ENCODE data around the gene NUDT21.
A peak's percentile ranks its signal among the peaks of the same experiment; 100 is the strongest.

NUDT21 gene

GRCh38 chr16:56419740-56420548, 31.2 kb downstream of the NUDT21 start:
- Mint-ChIP-seq H3K4me1 (peaks cover 40% of the 10 kb centered on the region), H3K27me3 (no peaks in the 10 kb centered on the region), H3K4me3 (peak overlapping the region; percentile 58), H3K9me3 (no peaks in the 10 kb centered on the region), H3K27ac (peak overlapping the region; percentile 96), H3K36me3 (no peaks in the 10 kb centered on the region)
- DNase-seq (ENCODE audit: low spot score in 2 of 2) = no peak
- no peak for ATAC-seq (ENCODE audit: low read depth)

- no peak for DNase-seq (ENCODE audit: low spot score in 2 of 2)
- Mint-ChIP-seq H3K27ac (no peak overlapping the region), H3K27me3 (no peaks in the 10 kb centered on the region), H3K36me3 (peaks cover 6% of the 10 kb centered on the region), H3K4me1 (peaks cover 21% of the 10 kb centered on the region), H3K4me3 (no peak overlapping the region), H3K9me3 (no peaks in the 10 kb centered on the region)
- ATAC-seq (ENCODE audit: low read depth) = no peak
Measured at GRCh38 chr16:56417138-56417537, 34.0 kb downstream of the NUDT21 start.

- Mint-ChIP-seq H3K36me3 (peaks cover 10% of the 10 kb centered on the region), H3K27me3 (no peaks in the 10 kb centered on the region), H3K4me3 (no peak overlapping the region), H3K9me3 (no peaks in the 10 kb centered on the region), H3K27ac (peak overlapping the region; percentile 81), H3K4me1 (peaks cover 14% of the 10 kb centered on the region)
- ATAC-seq (ENCODE audit: low read depth) (peak; percentile 81), DNase-seq (ENCODE audit: low spot score in 2 of 2) (no peak)
Measured at GRCh38 chr16:56415875-56416274, 35.3 kb downstream of the NUDT21 start.

- H3K27me3 Mint-ChIP-seq = no peaks in the 10 kb centered on the region
- H3K36me3 Mint-ChIP-seq = peaks cover 11% of the 10 kb centered on the region
- H3K9me3 Mint-ChIP-seq = no peaks in the 10 kb centered on the region
- DNase-seq (ENCODE audit: low spot score in 2 of 2) (no peak), ATAC-seq (ENCODE audit: low read depth) (no peak)
- no peak overlapping the region for H3K4me3 Mint-ChIP-seq
- peak overlapping the region; percentile 81 for H3K27ac Mint-ChIP-seq
- H3K4me1 Mint-ChIP-seq = peaks cover 7% of the 10 kb centered on the region
Measured at GRCh38 chr16:56414366-56414765, 36.8 kb downstream of the NUDT21 start.

- H3K4me1 Mint-ChIP-seq = peaks cover 6% of the 10 kb centered on the region
- no peak overlapping the region for H3K4me3 Mint-ChIP-seq
- no peak for DNase-seq (ENCODE audit: low spot score in 2 of 2)
- no peaks in the 10 kb centered on the region for H3K27me3 Mint-ChIP-seq
- no peaks in the 10 kb centered on the region for H3K9me3 Mint-ChIP-seq
- peak overlapping the region; percentile 81 for H3K27ac Mint-ChIP-seq
- no peak for ATAC-seq (ENCODE audit: low read depth)
- H3K36me3 Mint-ChIP-seq = peaks cover 18% of the 10 kb centered on the region
Measured at GRCh38 chr16:56413381-56413780, 37.8 kb downstream of the NUDT21 start.

- no peaks in the 10 kb centered on the region for H3K27me3 Mint-ChIP-seq
- H3K4me3 Mint-ChIP-seq = no peak overlapping the region
- DNase-seq (ENCODE audit: low spot score in 2 of 2) (no peak), ATAC-seq (ENCODE audit: low read depth) (no peak)
- no peak overlapping the region for H3K27ac Mint-ChIP-seq
- no peaks in the 10 kb centered on the region for H3K9me3 Mint-ChIP-seq
- peaks cover 22% of the 10 kb centered on the region for H3K36me3 Mint-ChIP-seq
- H3K4me1 Mint-ChIP-seq = peaks cover 8% of the 10 kb centered on the region
Measured at GRCh38 chr16:56411624-56412023, 39.5 kb downstream of the NUDT21 start.

GRCh38 chr16:56411123-56411522, 40.0 kb downstream of the NUDT21 start:
- H3K4me3 Mint-ChIP-seq = no peak overlapping the region
- ATAC-seq (ENCODE audit: low read depth) (no peak), DNase-seq (ENCODE audit: low spot score in 2 of 2) (no peak)
- peaks cover 22% of the 10 kb centered on the region for H3K36me3 Mint-ChIP-seq
- no peaks in the 10 kb centered on the region for H3K27me3 Mint-ChIP-seq
- H3K9me3 Mint-ChIP-seq = no peaks in the 10 kb centered on the region
- no peak overlapping the region for H3K27ac Mint-ChIP-seq
- peaks cover 8% of the 10 kb centered on the region for H3K4me1 Mint-ChIP-seq

- ATAC-seq (ENCODE audit: low read depth) = no peak
- H3K4me1 Mint-ChIP-seq = peaks cover 8% of the 10 kb centered on the region
- H3K27ac Mint-ChIP-seq = no peak overlapping the region
- H3K36me3 Mint-ChIP-seq = peaks cover 33% of the 10 kb centered on the region
- no peaks in the 10 kb centered on the region for H3K27me3 Mint-ChIP-seq
- no peaks in the 10 kb centered on the region for H3K9me3 Mint-ChIP-seq
- H3K4me3 Mint-ChIP-seq = no peak overlapping the region
- DNase-seq (ENCODE audit: low spot score in 2 of 2) = no peak
Measured at GRCh38 chr16:56409195-56409594, 41.9 kb downstream of the NUDT21 start.

- Mint-ChIP-seq H3K27me3 (no peaks in the 10 kb centered on the region), H3K9me3 (no peaks in the 10 kb centered on the region), H3K27ac (no peak overlapping the region), H3K36me3 (peaks cover 30% of the 10 kb centered on the region), H3K4me1 (peaks cover 8% of the 10 kb centered on the region), H3K4me3 (no peak overlapping the region)
- no peak for ATAC-seq (ENCODE audit: low read depth)
- no peak for DNase-seq (ENCODE audit: low spot score in 2 of 2)
Measured at GRCh38 chr16:56408379-56409098, 42.6 kb downstream of the NUDT21 start.

GRCh38 chr16:56405977-56406672, 45.0 kb downstream of the NUDT21 start:
- no peaks in the 10 kb centered on the region for H3K9me3 Mint-ChIP-seq
- H3K27me3 Mint-ChIP-seq = no peaks in the 10 kb centered on the region
- H3K4me3 Mint-ChIP-seq = no peak overlapping the region
- peaks cover 8% of the 10 kb centered on the region for H3K4me1 Mint-ChIP-seq
- H3K27ac Mint-ChIP-seq = no peak overlapping the region
- ATAC-seq (ENCODE audit: low read depth) (no peak), DNase-seq (ENCODE audit: low spot score in 2 of 2) (no peak)
- peaks cover 28% of the 10 kb centered on the region for H3K36me3 Mint-ChIP-seq

GRCh38 chr16:56401482-56401881, 49.6 kb downstream of the NUDT21 start:
- DNase-seq (ENCODE audit: low spot score in 2 of 2) = no peak
- Mint-ChIP-seq H3K36me3 (peaks cover 36% of the 10 kb centered on the region), H3K4me1 (peaks cover 18% of the 10 kb centered on the region), H3K4me3 (no peak overlapping the region), H3K27ac (peak overlapping the region; percentile 11), H3K27me3 (no peaks in the 10 kb centered on the region), H3K9me3 (peaks cover 2% of the 10 kb centered on the region)
- peak; percentile 66 for ATAC-seq (ENCODE audit: low read depth)

- Mint-ChIP-seq H3K27me3 (no peaks in the 10 kb centered on the region), H3K36me3 (peaks cover 37% of the 10 kb centered on the region), H3K9me3 (peaks cover 2% of the 10 kb centered on the region), H3K4me1 (peaks cover 20% of the 10 kb centered on the region), H3K4me3 (no peak overlapping the region), H3K27ac (peak overlapping the region; percentile 42)
- DNase-seq (ENCODE audit: low spot score in 2 of 2) = no peak
- ATAC-seq (ENCODE audit: low read depth) = no peak
Measured at GRCh38 chr16:56400458-56400857, 50.7 kb downstream of the NUDT21 start.

GRCh38 chr16:56399486-56399885, 51.6 kb downstream of the NUDT21 start:
- H3K27ac Mint-ChIP-seq = peak overlapping the region; percentile 42
- H3K9me3 Mint-ChIP-seq = peaks cover 2% of the 10 kb centered on the region
- no peak for ATAC-seq (ENCODE audit: low read depth)
- no peak for DNase-seq (ENCODE audit: low spot score in 2 of 2)
- H3K4me1 Mint-ChIP-seq = peaks cover 20% of the 10 kb centered on the region
- no peaks in the 10 kb centered on the region for H3K27me3 Mint-ChIP-seq
- no peak overlapping the region for H3K4me3 Mint-ChIP-seq
- H3K36me3 Mint-ChIP-seq = peaks cover 36% of the 10 kb centered on the region

GRCh38 chr16:56399047-56399446, 52.1 kb downstream of the NUDT21 start:
- H3K4me1 Mint-ChIP-seq = peaks cover 20% of the 10 kb centered on the region
- ATAC-seq (ENCODE audit: low read depth) = no peak
- no peak overlapping the region for H3K27ac Mint-ChIP-seq
- H3K27me3 Mint-ChIP-seq = no peaks in the 10 kb centered on the region
- H3K9me3 Mint-ChIP-seq = peaks cover 2% of the 10 kb centered on the region
- DNase-seq (ENCODE audit: low spot score in 2 of 2) = no peak
- H3K36me3 Mint-ChIP-seq = peaks cover 34% of the 10 kb centered on the region
- no peak overlapping the region for H3K4me3 Mint-ChIP-seq

All from memory B cell (primary cell).